ENCODE data around the gene HOXA10. TPM values are rescaled to one million over a fixed set of nuclear protein-coding genes. Genes with fewer than 3 reads are reported as not detected.

HOXA10 gene
- total and polyA plus RNA-seq, 7 donors, result 0.81 to 77.5 (median 25.6) TPM; not detected in 1

- ATAC-seq, result peak; percentile 38 to 72 (median 66)
- peak overlapping the region; percentile 94 for H3K27ac ChIP-seq
- H3K27me3 ChIP-seq (ENCODE audit: insufficient read depth in 3 of 3, low read length in 2 of 3), result no peaks in the 10 kb centered on the region
- no peaks in the 10 kb centered on the region for H3K9me3 ChIP-seq
- peak overlapping the region; percentile 92 for H3K4me3 ChIP-seq
- DNase-seq, result peak; percentile 59 to 82
- intact Hi-C loops (cut with DNase I), result no loop called here
- H3K4me1 ChIP-seq, result peaks cover 76% of the 10 kb centered on the region
- TF ChIP-seq CTCF (IDR thresholded peaks at IDR 0.05), result peak; percentile 42
- H3K36me3 ChIP-seq (ENCODE audit: insufficient read depth in 1 of 2, low read depth in 1 of 2), result peaks cover 0 to 3% of the 10 kb centered on the region in 2 donors
- 5 to 8% (median 6%) methylated on average over 47 to 72 of the region's 72 CpGs for WGBS, 3 donors
Observed at GRCh38 chr7:27129729-27130539, 44.2 kb downstream of the HOXA10 start.

GRCh38 chr7:27128776-27129728 is 45.1 kb downstream of the HOXA10 start:
- peak overlapping the region; percentile 92 for H3K4me3 ChIP-seq
- no peaks in the 10 kb centered on the region for H3K27me3 ChIP-seq (ENCODE audit: insufficient read depth in 3 of 3, low read length in 2 of 3)
- peaks cover 68% of the 10 kb centered on the region for H3K4me1 ChIP-seq
- intact Hi-C loops (cut with DNase I), result no loop called here
- DNase-seq (peak in 1 of 2 donors; percentile 52), ATAC-seq (no peak)
- TF ChIP-seq CTCF (IDR thresholded peaks at IDR 0.05), result no peak
- 29 to 55% (median 34%) methylated on average over 28 of the region's 28 CpGs for WGBS, 3 donors
- peak overlapping the region; percentile 94 for H3K27ac ChIP-seq
- H3K9me3 ChIP-seq, result no peaks in the 10 kb centered on the region
- peaks cover 0 to 5% of the 10 kb centered on the region in 2 donors for H3K36me3 ChIP-seq (ENCODE audit: insufficient read depth in 1 of 2, low read depth in 1 of 2)

- no peaks in the 10 kb centered on the region for H3K9me3 ChIP-seq
- WGBS, 3 donors, result 13 to 15% (median 13%) methylated on average over 2 of the region's 2 CpGs
- H3K4me3 ChIP-seq, result no peak overlapping the region
- H3K27me3 ChIP-seq (ENCODE audit: insufficient read depth in 3 of 3, low read length in 2 of 3), result no peaks in the 10 kb centered on the region
- peak in 3 of 4 donors; percentile 59 to 63 (median 60) for ATAC-seq
- H3K4me1 ChIP-seq, result peaks cover 57% of the 10 kb centered on the region
- intact Hi-C loops (cut with DNase I), result no loop called here
- DNase-seq, result no peak
- peak overlapping the region; percentile 94 for H3K27ac ChIP-seq
- peaks cover 0 to 5% of the 10 kb centered on the region in 2 donors for H3K36me3 ChIP-seq (ENCODE audit: insufficient read depth in 1 of 2, low read depth in 1 of 2)
- no peak for TF ChIP-seq CTCF (IDR thresholded peaks at IDR 0.05)
Observed at GRCh38 chr7:27128034-27128433, 46.1 kb downstream of the HOXA10 start.

- peaks cover 52% of the 10 kb centered on the region for H3K4me1 ChIP-seq
- intact Hi-C loops (cut with DNase I), result no loop called here
- no peak overlapping the region for H3K4me3 ChIP-seq
- no peak overlapping the region for H3K27ac ChIP-seq
- H3K27me3 ChIP-seq (ENCODE audit: insufficient read depth in 3 of 3, low read length in 2 of 3), result no peaks in the 10 kb centered on the region
- ATAC-seq, result no peak
- DNase-seq, result no peak
- TF ChIP-seq CTCF (IDR thresholded peaks at IDR 0.05), result no peak
- no peaks in the 10 kb centered on the region for H3K9me3 ChIP-seq
- 40 to 49% (median 41%) methylated on average over 3 of the region's 3 CpGs for WGBS, 3 donors
- peaks cover 0 to 12% of the 10 kb centered on the region in 2 donors for H3K36me3 ChIP-seq (ENCODE audit: insufficient read depth in 1 of 2, low read depth in 1 of 2)
Observed at GRCh38 chr7:27126596-27127327, 47.4 kb downstream of the HOXA10 start.
